Measurements from ENCODE around the gene JCAD. TPM values are rescaled to one million over a fixed set of nuclear protein-coding genes. Genes with fewer than 3 reads are reported as not detected.
"Not testable (repeated sequence)": the region's sequence is repeated elsewhere in the genome, so short reads cannot be mapped to it uniquely, and the experiment has no call there.

The JCAD gene
- polyA plus RNA-seq, 10 donors = 25.2 to 37.9 (median 33.4) TPM

DNA sequence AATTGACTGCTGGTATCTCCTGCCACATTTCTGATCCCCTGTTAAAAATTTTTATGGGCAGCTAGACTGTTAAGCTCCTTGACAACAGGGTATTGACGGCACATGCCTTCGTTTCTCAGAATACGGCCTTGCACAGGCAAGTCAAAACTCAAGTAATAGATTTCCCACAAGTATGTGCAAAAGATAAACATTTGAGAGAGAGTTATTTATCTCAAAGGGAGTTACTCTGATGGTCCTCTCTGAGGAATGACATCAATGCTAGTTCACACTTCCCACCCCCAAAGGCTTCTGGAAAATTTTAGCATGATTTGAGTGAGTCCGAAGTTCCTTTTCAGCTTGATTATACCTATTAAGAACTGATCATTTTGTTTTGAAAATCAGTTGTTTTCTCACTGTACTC is 71.9 kb downstream of the JCAD start:
- DNase-seq = no peak

DNA sequence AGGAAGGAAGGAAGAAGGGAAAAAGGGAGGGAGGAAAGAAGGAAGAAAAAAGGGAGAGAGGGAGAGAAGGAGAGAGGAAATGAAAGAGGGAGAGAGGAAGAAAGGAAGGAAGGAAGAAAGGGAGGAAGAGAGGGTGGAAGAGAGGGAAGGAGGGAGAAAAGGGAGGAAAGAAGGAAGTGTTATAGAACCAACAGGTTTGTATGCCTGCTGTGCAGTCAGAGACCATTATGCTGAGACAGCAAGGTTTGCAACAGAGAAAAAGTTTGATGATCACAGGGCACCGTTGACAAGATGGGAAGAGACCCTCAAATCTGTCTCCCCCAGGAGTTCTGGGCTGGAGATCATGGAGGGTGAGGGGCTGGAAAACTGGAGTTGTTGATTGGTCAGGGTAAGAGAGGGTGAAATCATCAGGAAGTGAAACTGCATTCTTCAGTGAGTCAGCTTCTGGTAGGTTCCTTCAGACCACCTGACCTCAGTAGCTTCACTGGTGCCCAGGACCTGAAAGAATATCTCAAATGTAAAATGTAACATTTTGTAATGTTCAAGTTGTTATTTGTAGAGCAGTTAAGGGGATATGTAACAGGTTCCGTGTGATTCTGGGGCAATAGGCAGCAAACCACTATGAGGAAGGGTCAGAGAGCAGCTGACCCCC is 76.3 kb downstream of the JCAD start:
- no peak for DNase-seq

DNA sequence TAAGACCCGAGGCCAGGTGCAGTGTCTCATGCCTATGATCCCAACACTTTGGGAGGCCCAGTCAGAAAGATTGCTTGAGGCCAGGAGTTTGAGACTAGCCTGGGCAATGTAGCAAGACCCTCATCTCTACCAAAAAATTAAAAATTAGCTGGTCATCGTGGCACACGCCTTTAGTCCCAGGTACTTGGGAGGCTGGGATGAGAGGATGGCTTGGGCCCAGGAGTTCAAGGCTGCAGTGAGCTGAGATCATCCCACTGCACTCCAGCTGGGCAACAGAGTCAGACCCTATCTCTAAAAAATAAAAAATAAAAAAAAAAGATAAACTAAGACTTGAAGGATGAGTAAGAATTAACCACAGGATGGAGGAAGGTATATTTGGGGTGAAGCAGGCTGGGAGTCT is 77.9 kb downstream of the JCAD start:
- no peak for DNase-seq

DNA sequence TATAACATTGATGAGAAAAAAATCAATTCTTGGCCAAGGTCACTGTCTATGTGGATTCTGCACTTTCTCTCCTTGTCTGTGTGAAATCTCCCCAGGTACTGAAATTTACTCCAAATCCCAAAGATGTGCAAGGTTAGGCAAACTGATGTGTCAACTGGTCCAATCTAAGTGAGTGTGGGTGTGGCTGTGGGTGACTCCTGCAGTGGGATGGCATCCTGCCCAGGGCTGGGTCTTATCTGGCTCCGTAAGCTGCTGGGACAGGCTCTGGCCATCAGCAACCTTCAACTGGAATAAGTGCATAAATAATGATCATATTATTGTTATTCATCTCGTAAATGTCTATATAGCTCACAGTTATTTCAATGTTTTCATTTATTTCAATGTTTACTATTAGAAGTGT is 79.3 kb downstream of the JCAD start:
- no peak for DNase-seq

DNA sequence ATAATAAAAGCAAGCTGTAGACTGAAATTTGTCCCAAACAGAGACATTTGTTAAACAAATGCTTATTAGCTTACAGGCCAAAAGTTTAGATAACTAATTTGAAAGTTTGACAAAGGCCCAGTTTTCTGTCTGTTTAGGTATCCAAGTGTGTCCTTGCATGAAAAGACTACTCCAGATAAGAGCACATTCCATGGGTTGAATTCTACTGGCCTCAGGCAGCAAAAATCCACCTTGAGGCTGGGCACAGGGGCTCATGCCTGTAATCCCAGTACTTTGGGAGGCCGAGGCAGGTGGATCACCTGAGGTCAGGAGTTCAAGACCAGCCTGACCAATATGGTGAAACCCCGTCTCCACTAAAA is 80.0 kb downstream of the JCAD start:
- not testable (repeated sequence) for DNase-seq

DNA sequence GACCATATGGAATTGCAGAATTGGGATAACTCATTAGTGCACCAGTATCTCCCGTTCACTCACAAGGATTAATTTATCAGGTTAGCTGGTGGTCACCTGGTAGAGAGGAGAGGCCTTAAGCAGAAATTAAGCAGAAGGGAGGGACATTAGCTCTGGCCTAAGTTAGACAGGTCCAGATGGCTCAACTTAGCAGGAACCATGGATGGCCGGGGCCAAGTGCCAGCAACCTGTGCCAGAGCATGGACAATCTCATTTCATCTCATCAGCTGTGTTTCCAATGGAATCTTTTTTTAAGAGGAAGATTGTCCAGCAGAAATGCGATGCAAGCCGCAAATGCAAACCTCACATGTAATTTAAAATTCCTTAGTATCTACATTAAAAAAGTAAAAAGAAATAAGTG is 82.2 kb downstream of the JCAD start:
- DNase-seq = peak in 1 of 3 donors; percentile 45

DNA sequence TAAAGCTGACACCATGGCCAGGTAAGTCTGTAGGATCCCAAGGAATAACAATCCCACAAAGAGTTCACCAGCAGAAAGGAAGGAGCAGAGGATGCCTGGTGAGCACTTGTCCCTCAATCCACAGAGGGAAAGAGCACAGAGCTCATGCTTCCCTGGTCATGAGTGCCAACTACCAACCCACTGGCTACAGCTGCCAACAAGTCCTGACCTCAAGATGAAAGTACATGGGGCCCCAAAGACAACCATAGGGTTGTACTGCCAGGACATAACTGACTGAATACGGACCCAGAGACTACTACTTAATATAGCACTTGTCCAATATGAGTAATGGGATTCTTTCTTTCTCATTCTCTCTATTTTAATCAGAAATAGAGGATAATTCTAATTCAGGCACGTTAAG is 83.3 kb downstream of the JCAD start:
- no peak for DNase-seq

DNA sequence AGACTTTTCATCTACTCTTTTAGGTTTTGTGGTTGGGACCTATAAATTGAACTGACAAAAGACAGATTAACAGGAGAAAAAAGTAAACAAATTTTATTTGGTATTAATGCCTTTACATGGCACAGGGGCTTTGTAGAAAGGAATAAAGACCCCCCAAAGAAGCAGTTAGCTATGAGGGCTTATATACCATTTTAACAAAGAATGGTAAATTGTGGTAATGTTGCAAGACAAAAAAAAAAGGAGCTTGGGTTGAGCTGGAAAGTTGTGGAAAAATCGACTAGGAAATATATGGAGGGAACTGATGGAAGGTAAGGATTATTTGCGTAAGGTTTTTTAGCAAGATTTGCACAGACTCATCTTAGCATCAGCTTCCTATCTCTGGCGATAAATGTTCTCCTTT is 84.6 kb downstream of the JCAD start:
- DNase-seq = no peak

DNA sequence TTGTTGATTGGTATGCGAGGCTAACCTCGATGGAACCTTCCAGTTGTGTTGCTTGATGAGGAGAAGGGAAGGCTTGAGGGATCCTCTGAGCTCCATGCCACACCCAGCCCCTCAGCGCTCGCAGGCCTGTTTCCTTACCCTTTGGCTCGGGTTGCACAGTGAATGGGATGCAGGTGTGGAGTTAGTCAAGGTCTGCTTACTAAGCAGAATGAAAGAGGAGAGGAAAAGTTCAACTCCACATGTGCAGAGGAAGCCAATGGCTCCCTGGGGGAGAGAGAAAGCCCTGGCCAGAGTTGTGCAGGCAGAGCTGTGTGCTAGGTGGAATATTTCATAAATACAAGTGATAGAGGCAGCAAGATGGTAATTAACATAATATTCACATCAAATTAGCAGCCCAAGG is 85.5 kb downstream of the JCAD start:
- peak in 2 of 3 donors; percentile 60 to 87 for DNase-seq

DNA sequence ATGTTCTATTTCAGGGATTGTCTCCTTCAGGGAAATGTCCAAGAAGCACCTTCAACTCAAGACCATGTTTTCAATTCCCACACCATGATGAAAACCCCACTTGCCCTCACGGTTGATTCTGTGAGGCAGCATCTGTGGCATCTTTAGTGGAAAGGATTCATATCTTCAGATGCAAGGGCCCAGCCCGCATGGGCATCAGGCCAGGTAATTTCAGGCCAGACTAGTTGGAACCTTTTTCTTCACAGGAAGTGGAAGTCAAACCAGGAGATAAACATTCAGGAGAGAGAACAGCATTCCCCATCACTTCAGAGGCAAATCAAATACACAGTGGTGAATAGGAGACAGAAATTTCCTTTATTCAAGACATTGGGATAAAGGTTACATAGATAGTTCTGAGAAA is 88.8 kb downstream of the JCAD start:
- DNase-seq = no peak

DNA sequence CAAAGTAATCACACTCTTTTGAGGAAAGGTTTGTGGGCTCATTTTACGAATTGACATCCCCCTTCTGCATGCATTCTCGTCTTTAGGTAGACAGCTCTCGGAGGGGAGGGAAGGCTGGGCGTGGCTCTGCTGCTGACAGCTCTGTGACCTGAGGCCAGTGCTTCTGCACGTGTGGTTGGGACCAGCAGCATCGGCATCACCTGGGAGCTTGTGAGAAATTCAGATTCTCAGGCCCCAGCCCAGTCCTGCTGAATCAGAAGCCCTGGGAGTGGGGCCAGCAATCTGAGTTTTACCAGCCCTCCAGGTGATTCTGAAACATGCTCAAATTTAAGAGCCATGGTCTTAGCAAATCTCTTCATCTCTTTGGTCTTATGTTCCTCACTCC is 89.4 kb downstream of the JCAD start:
- no peak for DNase-seq

DNA sequence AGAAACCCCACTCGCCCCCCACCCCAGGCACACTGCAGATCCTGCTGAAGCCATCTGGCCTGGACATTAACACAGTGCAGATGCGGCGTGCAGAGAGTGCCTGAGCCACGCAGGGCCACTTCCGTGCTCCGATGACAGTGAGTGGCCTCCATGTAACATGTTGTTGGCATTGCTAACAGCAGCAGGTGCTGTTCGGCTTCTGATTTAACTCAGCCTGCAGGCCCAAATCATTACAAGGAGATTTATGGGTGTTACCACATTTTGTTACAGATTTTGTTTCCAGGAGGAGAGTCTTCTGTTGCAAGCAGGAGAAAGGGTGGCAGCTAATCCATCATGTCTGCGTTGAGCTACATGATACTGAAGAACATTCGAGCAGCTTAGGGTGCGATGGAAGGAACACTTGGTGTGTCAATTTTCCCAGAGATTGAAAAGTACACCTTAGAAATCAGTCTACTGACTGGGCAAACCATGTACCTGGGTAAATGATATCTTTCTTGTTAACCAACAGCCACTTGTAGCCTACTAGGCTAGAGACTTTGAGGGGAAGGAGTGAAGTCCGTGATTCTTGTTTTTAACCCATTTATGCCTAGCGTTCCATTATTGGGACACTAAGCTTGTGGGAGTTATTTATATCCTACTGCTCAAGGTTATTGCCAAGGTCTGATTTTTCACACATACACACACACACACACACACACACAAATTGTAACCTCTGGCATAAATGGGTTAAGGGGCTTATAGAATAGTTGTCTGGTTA is 90.0 kb downstream of the JCAD start:
- DNase-seq = peak in 1 of 3 donors; percentile 56

DNA sequence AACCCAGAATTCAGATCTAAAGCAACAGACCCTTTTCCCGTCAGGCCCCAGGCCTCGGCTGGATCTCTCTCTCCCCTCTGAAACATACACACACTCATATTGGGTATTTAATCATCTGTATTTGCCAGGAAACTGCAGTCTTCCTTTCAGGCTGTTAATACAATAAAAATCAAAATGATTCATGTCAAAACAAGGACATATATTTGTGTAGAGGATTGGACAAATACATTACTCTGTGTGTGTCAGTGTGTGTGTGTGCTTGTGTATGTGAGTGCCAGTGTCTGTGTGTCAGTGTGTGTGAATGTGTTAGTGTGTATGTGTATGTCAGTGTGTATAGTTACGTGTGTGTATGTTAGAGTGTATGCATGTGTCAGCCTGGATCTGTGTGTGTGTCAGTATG is 90.8 kb downstream of the JCAD start:
- peak in 1 of 3 donors; percentile 36 for DNase-seq

DNA sequence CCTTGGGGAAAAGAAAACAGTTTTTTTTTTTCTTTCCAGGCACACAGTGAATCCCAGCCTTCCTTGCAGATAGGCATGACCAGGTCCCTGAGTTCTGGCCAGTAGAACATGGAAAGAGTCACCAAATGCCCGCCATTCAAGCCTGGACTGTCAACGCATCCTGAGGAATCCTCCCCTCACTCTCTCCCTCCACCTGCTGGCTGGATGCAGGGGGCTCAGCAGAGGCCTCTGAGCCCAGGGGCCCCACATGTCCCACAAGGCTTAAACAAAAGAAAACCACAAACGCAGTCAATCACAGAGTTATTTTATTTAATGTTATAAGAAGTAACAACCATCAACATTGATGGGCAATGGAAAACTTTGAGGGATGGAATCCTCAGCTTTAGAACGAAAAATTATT is 93.1 kb downstream of the JCAD start:
- DNase-seq = no peak
